ENCODE results near the gene HTR2C. TPM values are rescaled to one million over a fixed set of nuclear protein-coding genes. Genes with fewer than 3 reads are reported as not detected.
"Not testable (repeated sequence)": the region's sequence is repeated elsewhere in the genome, so short reads cannot be mapped to it uniquely, and the experiment has no call there.

Gene HTR2C
- total RNA-seq, 2 experiments from 2014 or later, result not detected

DNA sequence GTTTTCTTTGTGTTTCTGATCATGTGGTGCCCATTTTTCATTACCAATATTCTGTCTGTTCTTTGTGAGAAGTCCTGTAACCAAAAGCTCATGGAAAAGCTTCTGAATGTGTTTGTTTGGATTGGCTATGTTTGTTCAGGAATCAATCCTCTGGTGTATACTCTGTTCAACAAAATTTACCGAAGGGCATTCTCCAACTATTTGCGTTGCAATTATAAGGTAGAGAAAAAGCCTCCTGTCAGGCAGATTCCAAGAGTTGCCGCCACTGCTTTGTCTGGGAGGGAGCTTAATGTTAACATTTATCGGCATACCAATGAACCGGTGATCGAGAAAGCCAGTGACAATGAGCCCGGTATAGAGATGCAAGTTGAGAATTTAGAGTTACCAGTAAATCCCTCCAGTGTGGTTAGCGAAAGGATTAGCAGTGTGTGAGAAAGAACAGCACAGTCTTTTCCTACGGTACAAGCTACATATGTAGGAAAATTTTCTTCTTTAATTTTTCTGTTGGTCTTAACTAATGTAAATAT is 323.2 kb downstream of the HTR2C start:
- Mint-ChIP-seq H3K36me3 (ENCODE audit: low read depth) (no peaks in the 10 kb centered on the region), H3K4me1 (ENCODE audit: low read depth) (no peaks in the 10 kb centered on the region)
- CTCF ChIA-PET, result no interaction called here

DNA sequence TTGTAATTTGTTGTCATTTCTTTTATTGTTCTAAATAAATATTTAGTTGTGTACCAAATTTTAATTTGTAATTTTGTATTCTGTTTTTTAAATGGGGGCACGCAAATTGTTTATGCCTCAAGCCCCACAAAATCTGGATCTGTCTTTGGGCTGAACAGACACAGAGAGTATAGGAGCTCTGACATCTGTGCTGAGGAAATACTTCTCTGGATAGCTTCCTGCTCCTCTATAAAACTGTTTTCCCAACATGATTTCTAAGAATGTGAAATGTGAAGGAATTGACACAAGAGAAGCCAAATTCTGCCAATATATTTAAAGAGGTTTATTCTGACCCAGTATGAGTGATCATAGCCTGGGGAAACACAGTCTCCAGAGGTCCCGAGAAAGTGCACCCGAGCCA is 340.5 kb downstream of the HTR2C start:
- Mint-ChIP-seq H3K4me3 (no peak overlapping the region), H3K4me1 (ENCODE audit: low read depth) (no peaks in the 10 kb centered on the region), H3K27ac (no peak overlapping the region), H3K9me3 (ENCODE audit: insufficient read depth) (no peaks in the 10 kb centered on the region), H3K36me3 (ENCODE audit: low read depth) (no peaks in the 10 kb centered on the region), H3K27me3 (ENCODE audit: low read depth) (no peaks in the 10 kb centered on the region)
- no peak for DNase-seq
- POLR2A ChIA-PET, result no interaction called here
- CTCF ChIA-PET, result no interaction called here
- no peak for ATAC-seq

More for the DNA sequence above, 323.2 kb downstream of the HTR2C start:
- no peaks in the 10 kb centered on the region for H3K9me3 Mint-ChIP-seq (ENCODE audit: insufficient read depth)
- no peak overlapping the region for H3K27ac Mint-ChIP-seq
- ATAC-seq (no peak), DNase-seq (no peak)
- H3K27me3 Mint-ChIP-seq (ENCODE audit: low read depth), result no peaks in the 10 kb centered on the region
- POLR2A ChIA-PET, result no interaction called here
- H3K4me3 Mint-ChIP-seq, result no peak overlapping the region

GRCh38 chrX:114924856-114925255 is 341.0 kb downstream of the HTR2C start:
- H3K27ac Mint-ChIP-seq, result no peak overlapping the region
- no peaks in the 10 kb centered on the region for H3K4me1 Mint-ChIP-seq (ENCODE audit: low read depth)
- DNase-seq (no peak), ATAC-seq (no peak)
- no peak overlapping the region for H3K4me3 Mint-ChIP-seq
- POLR2A ChIA-PET, result no interaction called here
- H3K27me3 Mint-ChIP-seq (ENCODE audit: low read depth), result no peaks in the 10 kb centered on the region
- CTCF ChIA-PET, result no interaction called here
- H3K9me3 Mint-ChIP-seq (ENCODE audit: insufficient read depth), result no peaks in the 10 kb centered on the region
- no peaks in the 10 kb centered on the region for H3K36me3 Mint-ChIP-seq (ENCODE audit: low read depth)

DNA sequence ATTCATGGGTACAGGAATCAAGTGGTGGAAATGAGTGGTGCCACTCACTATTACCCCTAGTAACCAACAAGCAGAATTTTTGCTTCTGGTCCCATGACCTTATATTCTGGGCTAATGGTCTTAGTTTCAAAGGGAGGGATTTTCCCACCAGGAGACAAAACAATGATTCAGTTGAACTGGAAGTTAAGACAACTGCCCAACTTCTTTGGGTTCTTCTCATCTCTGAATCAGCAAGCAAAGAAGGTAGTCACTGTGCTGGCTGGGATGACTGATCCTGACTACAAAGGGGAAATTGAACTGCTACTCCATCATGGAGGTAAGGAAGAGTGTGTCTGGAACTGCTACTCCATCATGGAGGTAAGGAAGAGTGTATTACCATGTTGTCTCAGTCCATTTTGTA is 346.3 kb downstream of the HTR2C start:
- ChIA-PET CTCF (no interaction called here), POLR2A (no interaction called here)
- Mint-ChIP-seq H3K27me3 (ENCODE audit: low read depth) (no peaks in the 10 kb centered on the region), H3K4me1 (ENCODE audit: low read depth) (no peaks in the 10 kb centered on the region), H3K27ac (no peak overlapping the region), H3K9me3 (ENCODE audit: insufficient read depth) (peaks cover 5% of the 10 kb centered on the region), H3K36me3 (ENCODE audit: low read depth) (no peaks in the 10 kb centered on the region), H3K4me3 (no peak overlapping the region)
- no peak for ATAC-seq
- no peak for DNase-seq

DNA sequence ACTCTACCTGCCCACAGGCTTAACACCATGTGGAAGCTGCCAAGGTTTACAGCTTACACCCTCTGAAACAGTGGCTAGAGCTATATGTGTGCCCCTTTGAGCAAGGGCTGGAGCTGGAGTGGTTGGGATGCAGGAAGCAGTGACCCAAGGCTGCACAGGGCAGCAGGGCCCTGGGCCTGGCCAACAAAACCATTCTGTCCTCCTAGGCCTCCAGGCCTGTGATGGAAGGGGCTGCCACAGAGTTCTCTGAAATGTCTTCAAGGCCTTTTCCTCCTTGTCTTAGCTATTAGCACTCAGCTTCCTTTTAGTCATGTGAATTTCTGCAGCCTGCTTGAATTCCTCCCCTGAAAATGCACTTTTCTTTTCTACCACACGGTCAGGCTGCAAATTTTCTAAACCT is 348.7 kb downstream of the HTR2C start:
- Mint-ChIP-seq H3K4me3 (no peak overlapping the region), H3K27me3 (ENCODE audit: low read depth) (no peaks in the 10 kb centered on the region), H3K9me3 (ENCODE audit: insufficient read depth) (peaks cover 5% of the 10 kb centered on the region), H3K36me3 (ENCODE audit: low read depth) (no peaks in the 10 kb centered on the region), H3K4me1 (ENCODE audit: low read depth) (no peaks in the 10 kb centered on the region), H3K27ac (no peak overlapping the region)
- DNase-seq (no peak), ATAC-seq (no peak)
- ChIA-PET POLR2A (no interaction called here), CTCF (no interaction called here)

DNA sequence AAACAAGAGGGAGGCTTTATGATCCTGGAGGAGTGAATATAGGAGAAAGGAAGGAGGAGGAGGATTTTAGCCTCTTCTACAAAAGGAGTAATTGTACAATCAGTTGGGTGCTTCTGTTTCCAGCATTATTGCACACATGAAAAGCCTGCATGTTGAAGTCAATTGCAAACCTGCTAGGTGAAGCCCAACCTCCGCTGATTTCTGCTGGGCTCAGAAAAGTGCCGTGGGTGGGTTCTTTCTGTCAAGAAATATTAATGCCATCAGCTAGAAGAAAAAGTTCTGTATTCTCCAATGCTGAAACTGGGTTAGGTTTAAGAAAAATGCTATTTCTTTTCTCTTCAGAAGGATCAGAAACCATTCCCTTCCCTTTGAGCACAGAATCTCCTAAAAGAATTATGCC is 349.4 kb downstream of the HTR2C start:
- H3K27ac Mint-ChIP-seq; H3K27me3 Mint-ChIP-seq (ENCODE audit: low read depth); H3K4me3 Mint-ChIP-seq; CTCF ChIA-PET; H3K4me1 Mint-ChIP-seq (ENCODE audit: low read depth); DNase-seq; H3K36me3 Mint-ChIP-seq (ENCODE audit: low read depth); H3K9me3 Mint-ChIP-seq (ENCODE audit: insufficient read depth); ATAC-seq; POLR2A ChIA-PET: not testable (repeated sequence)

- H3K36me3 Mint-ChIP-seq (ENCODE audit: low read depth); ATAC-seq; CTCF ChIA-PET; DNase-seq; POLR2A ChIA-PET; H3K4me3 Mint-ChIP-seq; H3K4me1 Mint-ChIP-seq (ENCODE audit: low read depth); H3K27ac Mint-ChIP-seq; H3K9me3 Mint-ChIP-seq (ENCODE audit: insufficient read depth); H3K27me3 Mint-ChIP-seq (ENCODE audit: low read depth): not testable (repeated sequence)
Observed at GRCh38 chrX:114937090-114937489, 353.2 kb downstream of the HTR2C start.

DNA sequence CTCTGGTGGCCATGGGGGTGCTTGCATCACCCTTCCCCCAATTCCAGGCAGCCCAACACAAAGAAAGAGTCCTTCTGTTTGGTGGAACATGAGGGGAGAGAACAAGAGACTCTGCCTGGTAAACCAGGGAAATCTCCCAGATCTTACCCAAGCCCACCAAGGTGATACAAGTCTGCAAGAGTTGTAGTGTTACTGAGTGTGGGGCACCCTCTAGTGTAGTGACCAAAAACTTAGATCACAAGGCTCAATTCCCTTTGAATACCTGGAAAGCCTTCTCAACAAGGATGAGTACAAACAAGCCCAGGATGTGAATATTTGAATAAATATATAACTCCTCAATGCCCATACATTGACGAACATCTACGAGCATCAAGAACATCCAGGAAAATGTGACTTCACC is 368.8 kb downstream of the HTR2C start:
- H3K27me3 Mint-ChIP-seq (ENCODE audit: low read depth), result no peaks in the 10 kb centered on the region
- H3K36me3 Mint-ChIP-seq (ENCODE audit: low read depth), result no peaks in the 10 kb centered on the region
- H3K9me3 Mint-ChIP-seq (ENCODE audit: insufficient read depth), result no peaks in the 10 kb centered on the region
- H3K27ac Mint-ChIP-seq, result no peak overlapping the region
- no peaks in the 10 kb centered on the region for H3K4me1 Mint-ChIP-seq (ENCODE audit: low read depth)
- no peak for ATAC-seq
- no peak overlapping the region for H3K4me3 Mint-ChIP-seq
- CTCF ChIA-PET, result no interaction called here
- no peak for DNase-seq
- POLR2A ChIA-PET, result no interaction called here

Small RNAs within 50 kb of the gene (microRNA-seq; reads per million reads assigned to microRNA genes)
- gene MIR1264, result not detected
- gene MIR1298, result not detected
- gene MIR1911, result not detected
- gene MIR1912, result not detected
- not detected for gene MIR448
- gene MIR764, result not detected

All from activated CD8-positive, alpha-beta T cell treated with anti-CD3 and anti-CD28 coated beads, Interleukin-2, amount 10 ng/mL, durations not matched to agents 7 days and 5 days (primary cell).